Esophagus squamous epithelium (tissue), 5 donors: ENCODE measurements around the gene LIPC. TPM values are rescaled to one million over a fixed set of nuclear protein-coding genes. Genes with fewer than 3 reads are reported as not detected.

Experiments
- DNase-seq: peaks from one replicate; lab custom pipeline; 2025; lab: John Stamatoyannopoulos, UW
- H3K27ac ChIP-seq, 4 donors: fragments of 200-600 bp; sonication (generic); one replicate each; pipeline ENCODE4 v1.5.1; 2016 to 2019; ENCODE audit warnings: mild to moderate bottlenecking in 1 of 4
- H3K27me3 ChIP-seq, 4 donors: fragments of 200-600 bp; sonication (generic); 1 replicate in 3 of 4; 2 replicates in 1 of 4; pipeline versions ENCODE4 v1.5.1 to v1.6.0; 2017 to 2021; ENCODE audit warnings: antibody characterized with exemption in 1 of 4
- H3K36me3 ChIP-seq, 3 donors: fragments of 200-600 bp; sonication (generic); one replicate each; pipeline ENCODE4 v1.5.1; 2016 to 2019
- H3K4me1 ChIP-seq, 3 donors: fragments of 200-600 bp; sonication (generic); one replicate each; pipeline ENCODE4 v1.5.1; 2017 to 2019
- H3K4me3 ChIP-seq, 4 donors: fragments of 200-600 bp; sonication (generic); 1 replicate in 3 of 4; 2 replicates in 1 of 4; pipeline ENCODE4 v1.5.1; 2016 to 2019; ENCODE audit warnings: mild to moderate bottlenecking in 2 of 4, moderate library complexity in 1 of 4
- H3K9me3 ChIP-seq, 3 donors: fragments of 200-600 bp; sonication (generic); one replicate each; pipeline ENCODE4 v1.5.1; 2016 to 2019
- CTCF ChIP-seq, 6 experiments: fragments of 450-650 bp in 4 of 6; fragments of 200-600 bp in 2 of 6; sonication (generic) in 2 of 6; IDR thresholded peaks; one replicate each; pipeline ENCODE4 v1.5.1; 2016 to 2019; ENCODE audit warnings: antibody characterized with exemption in 6 of 6, mild to moderate bottlenecking in 4 of 6, moderate library complexity in 4 of 6
- POLR2A ChIP-seq, 4 donors: fragments of 450-650 bp; IDR thresholded peaks; one replicate each; pipeline ENCODE4 v1.6.1; 2017; ENCODE audit warnings: antibody characterized with exemption in 4 of 4, mild to moderate bottlenecking in 4 of 4, moderate library complexity in 3 of 4
- WGBS, 2 donors: methylation state at CpG; one replicate each; pipeline ENCODE4 v1.1.5; 2018; 5-methylcytosine and 5-hydroxymethylcytosine counted together
- intact Hi-C: fragments of 100-400 bp; cut with DNase I; formaldehyde crosslinking; loops from one replicate; pipeline ENCODE4 v1.15.0; 2022
- total RNA-seq, 4 donors: library from RNA; depleted of rRNA; stranded (reverse); fragments of >200 nt; gene quantifications; one replicate each; pipeline ENCODE4 v1.1.0, GENCODE V29; 2016
- donor health status: DM: yes; HTN: yes; CAD: no.

LIPC gene
- total RNA-seq, 4 donors from 2014 or later: 0.27 to 1.1 (median 0.38) TPM; not detected in 1

- intact Hi-C loops: no loop called here
- TF ChIP-seq CTCF (IDR thresholded peaks at IDR 0.05) (no peak), POLR2A (IDR thresholded peaks at IDR 0.05) (no peak)
- Histone ChIP-seq H3K4me3 (no peak overlapping the region), H3K36me3 (no peaks in the 10 kb centered on the region), H3K27me3 (no peaks in the 10 kb centered on the region), H3K4me1 (peaks cover 4 to 32% (median 11%) of the 10 kb centered on the region in 3 donors), H3K9me3 (no peaks in the 10 kb centered on the region), H3K27ac (peak overlapping the region in 1 of 4 donors; percentile 55)
- WGBS, 2 donors: 53 to 57% methylated on average over 7 of the region's 7 CpGs
- no peak for DNase-seq
Measured at GRCh38 chr15:58457466-58457965, 25.7 kb downstream of the LIPC start.

- peak overlapping the region in 2 of 4 donors; percentile 7 to 55 for H3K27ac ChIP-seq
- intact Hi-C loops: no loop called here
- H3K4me3 ChIP-seq: no peak overlapping the region
- H3K36me3 ChIP-seq: no peaks in the 10 kb centered on the region
- no peak for DNase-seq
- no peaks in the 10 kb centered on the region for H3K9me3 ChIP-seq
- WGBS, 2 donors: 46 to 58% methylated on average over 3 of the region's 3 CpGs
- TF ChIP-seq CTCF (IDR thresholded peaks at IDR 0.05): no peak
- TF ChIP-seq POLR2A (IDR thresholded peaks at IDR 0.05): no peak
- H3K27me3 ChIP-seq: no peaks in the 10 kb centered on the region
- H3K4me1 ChIP-seq: peaks cover 4 to 38% (median 16%) of the 10 kb centered on the region in 3 donors
Measured at GRCh38 chr15:58458076-58458475, 26.3 kb downstream of the LIPC start.

GRCh38 chr15:58459045-58459444 is 27.3 kb downstream of the LIPC start:
- DNase-seq: no peak
- TF ChIP-seq CTCF (IDR thresholded peaks at IDR 0.05) (no peak), POLR2A (IDR thresholded peaks at IDR 0.05) (no peak)
- intact Hi-C loops: no loop called here

GRCh38 chr15:58459560-58459959 is 27.8 kb downstream of the LIPC start:
- intact Hi-C loops: no loop called here
- WGBS, 2 donors: 56 to 59% methylated on average over 3 to 5 of the region's 10 CpGs
- Histone ChIP-seq H3K9me3 (no peaks in the 10 kb centered on the region), H3K27ac (peak overlapping the region in 3 of 4 donors; percentile 27 to 55 (median 55)), H3K27me3 (no peaks in the 10 kb centered on the region), H3K36me3 (no peaks in the 10 kb centered on the region), H3K4me3 (no peak overlapping the region), H3K4me1 (peaks cover 4 to 38% (median 16%) of the 10 kb centered on the region in 3 donors)
- DNase-seq: no peak
- no peak for TF ChIP-seq POLR2A (IDR thresholded peaks at IDR 0.05)
- TF ChIP-seq CTCF (IDR thresholded peaks at IDR 0.05): no peak

More at GRCh38 chr15:58459045-58459444, 27.3 kb downstream of the LIPC start:
- Histone ChIP-seq H3K27me3 (no peaks in the 10 kb centered on the region), H3K4me1 (peaks cover 4 to 38% (median 16%) of the 10 kb centered on the region in 3 donors), H3K27ac (peak overlapping the region in 1 of 4 donors; percentile 55), H3K36me3 (no peaks in the 10 kb centered on the region), H3K9me3 (no peaks in the 10 kb centered on the region), H3K4me3 (no peak overlapping the region)
- 60 to 69% methylated on average over 2 of the region's 2 CpGs for WGBS, 2 donors

GRCh38 chr15:58460116-58460790 is 28.5 kb downstream of the LIPC start:
- intact Hi-C loops: no loop called here
- peaks cover 4 to 38% (median 16%) of the 10 kb centered on the region in 3 donors for H3K4me1 ChIP-seq
- DNase-seq: no peak
- peak overlapping the region in 3 of 4 donors; percentile 27 to 55 (median 55) for H3K27ac ChIP-seq
- H3K9me3 ChIP-seq: no peaks in the 10 kb centered on the region
- H3K36me3 ChIP-seq: no peaks in the 10 kb centered on the region
- H3K4me3 ChIP-seq: no peak overlapping the region
- TF ChIP-seq POLR2A (IDR thresholded peaks at IDR 0.05) (no peak), CTCF (IDR thresholded peaks at IDR 0.05) (no peak)
- H3K27me3 ChIP-seq: no peaks in the 10 kb centered on the region
- WGBS, 2 donors: 83 to 90% methylated on average over 9 to 10 of the region's 10 CpGs
